Parietal lobe (tissue), 1 donor: ENCODE results near the gene EXO1. TPM values are rescaled to one million over a fixed set of nuclear protein-coding genes. Genes with fewer than 3 reads are reported as not detected.

Source experiments
- total RNA-seq: library from RNA; depleted of rRNA; stranded (reverse); fragments of >200 nt; gene quantifications from one replicate; pipeline ENCODE4 v1.2.3, GENCODE V29; 2014

Gene EXO1
- total RNA-seq = 5.0 TPM

GRCh38 chr1:241847796-241848685 lies at the start of gene EXO1:
Gene EXO1 (plus strand): TSS chr1:241848204. CDS start chr1:241850426, 2,222 bp downstream.

Other genes starting within 250 kb of the EXO1 start
- 67.0 TPM for gene CHML, start 207.8 kb upstream of the EXO1 start, total RNA-seq
- gene OPN3, start 207.8 kb upstream of the EXO1 start, total RNA-seq = 8.5 TPM
- gene WDR64, start 195.9 kb upstream of the EXO1 start, total RNA-seq = not detected
- gene BECN2, start 109.6 kb downstream of the EXO1 start, total RNA-seq = not detected
- not detected for gene MAP1LC3C, start 150.9 kb downstream of the EXO1 start, total RNA-seq